MG63 (cell line): ENCODE results near the gene CCDC68. TPM values are rescaled to one million over a fixed set of nuclear protein-coding genes. Genes with fewer than 3 reads are reported as not detected.
"Not testable (repeated sequence)": the region's sequence is repeated elsewhere in the genome, so short reads cannot be mapped to it uniquely, and the experiment has no call there.

ENCODE experiments used
- DNase-seq: peaks from one replicate; pipeline ENCODE4 v3.0.0-alpha.2; 2020
- H3K27me3 ChIP-seq: fragments of 250-450 bp; sonication (Bioruptor Pico); 2 replicates; pipeline ENCODE4 v1.5.1; 2020; ENCODE audit warnings: mild to moderate bottlenecking, moderate library complexity
- H3K36me3 ChIP-seq: fragments of 250-450 bp; sonication (Bioruptor Pico); 2 replicates; pipeline ENCODE4 v1.5.1; 2020; ENCODE audit warnings: mild to moderate bottlenecking, moderate library complexity
- H3K4me3 ChIP-seq: fragments of 250-450 bp; sonication (Bioruptor Pico); 2 replicates; pipeline ENCODE4 v1.5.1; 2020; ENCODE audit warnings: mild to moderate bottlenecking, moderate library complexity
- H3K9me3 ChIP-seq: fragments of 250-450 bp; sonication (Bioruptor Pico); 2 replicates; pipeline ENCODE4 v1.5.1; 2020; ENCODE audit warnings: mild to moderate bottlenecking, moderate library complexity
- total RNA-seq: library from RNA; depleted of rRNA; stranded (reverse); fragments of >200 nt; shearing (Covaris generic); gene quantifications from 2 replicates; pipeline ENCODE4 v1.2.3, GENCODE V29; 2014; ENCODE audit warnings: low replicate concordance; rRNA removed

The CCDC68 gene
- total RNA-seq, 1 experiment from 2014 or later: 0.46 TPM

DNA sequence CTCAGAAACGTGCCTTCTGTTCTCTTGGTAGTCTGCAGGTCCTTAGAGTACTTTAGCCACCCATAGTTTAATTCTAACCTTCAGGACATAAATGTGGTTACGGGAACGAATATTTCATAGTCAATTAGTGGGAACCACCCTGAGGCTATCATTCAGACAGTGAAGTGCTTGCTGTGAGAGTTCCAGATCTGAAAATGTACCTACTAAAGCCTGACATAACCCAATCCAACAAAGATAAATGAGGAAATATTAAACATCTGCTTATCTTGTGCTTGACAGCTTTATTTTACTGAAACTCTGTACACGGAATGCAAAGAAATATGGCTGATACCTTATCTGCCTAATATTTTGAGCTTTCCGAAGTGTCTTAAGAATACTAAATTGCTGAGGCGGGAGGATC, 88.0 kb downstream of the CCDC68 start:
- Histone ChIP-seq H3K27me3 (no peaks in the 10 kb centered on the region), H3K9me3 (no peaks in the 10 kb centered on the region), H3K36me3 (no peaks in the 10 kb centered on the region), H3K4me3 (no peak overlapping the region)
- DNase-seq: no peak

- no peak for DNase-seq
- Histone ChIP-seq H3K9me3 (no peaks in the 10 kb centered on the region), H3K36me3 (no peaks in the 10 kb centered on the region), H3K4me3 (no peak overlapping the region), H3K27me3 (no peaks in the 10 kb centered on the region)
Measured at GRCh38 chr18:54867131-54867530, 92.1 kb downstream of the CCDC68 start.

GRCh38 chr18:54860941-54861340, 98.3 kb downstream of the CCDC68 start:
- Histone ChIP-seq H3K36me3 (no peaks in the 10 kb centered on the region), H3K4me3 (no peak overlapping the region), H3K27me3 (no peaks in the 10 kb centered on the region), H3K9me3 (no peaks in the 10 kb centered on the region)
- no peak for DNase-seq

GRCh38 chr18:54859667-54860421, 99.4 kb downstream of the CCDC68 start:
- Histone ChIP-seq H3K9me3 (no peaks in the 10 kb centered on the region), H3K4me3 (no peak overlapping the region), H3K36me3 (no peaks in the 10 kb centered on the region), H3K27me3 (no peaks in the 10 kb centered on the region)
- no peak for DNase-seq

GRCh38 chr18:54857499-54857898, 101.8 kb downstream of the CCDC68 start:
- no peak for DNase-seq
- H3K36me3 ChIP-seq: no peaks in the 10 kb centered on the region
- no peak overlapping the region for H3K4me3 ChIP-seq
- no peaks in the 10 kb centered on the region for H3K9me3 ChIP-seq
- no peaks in the 10 kb centered on the region for H3K27me3 ChIP-seq

- Histone ChIP-seq H3K4me3 (no peak overlapping the region), H3K27me3 (no peaks in the 10 kb centered on the region), H3K9me3 (no peaks in the 10 kb centered on the region), H3K36me3 (no peaks in the 10 kb centered on the region)
- no peak for DNase-seq
Measured at GRCh38 chr18:54856105-54856646, 103.1 kb downstream of the CCDC68 start.

DNA sequence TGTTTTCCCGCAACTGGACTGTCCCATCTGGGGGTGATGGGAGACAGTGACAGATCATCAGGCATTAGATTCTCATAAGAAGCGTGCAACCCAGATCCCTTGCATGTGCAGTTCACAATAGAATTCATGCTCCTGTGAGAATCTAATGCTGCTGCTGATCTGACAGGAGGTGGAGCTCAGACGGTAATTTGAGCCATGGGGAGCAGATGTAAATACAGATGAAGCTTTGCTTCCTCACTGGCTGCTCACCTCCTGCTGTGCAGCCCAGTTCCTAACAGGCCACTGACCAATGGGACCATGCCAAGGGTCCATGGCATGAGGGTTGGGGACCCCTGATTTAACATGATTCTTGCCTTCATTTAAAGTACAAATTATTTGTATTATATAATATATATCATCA, 104.2 kb downstream of the CCDC68 start:
- H3K27me3 ChIP-seq, H3K36me3 ChIP-seq, H3K4me3 ChIP-seq, H3K9me3 ChIP-seq, DNase-seq: not testable (repeated sequence)

DNA sequence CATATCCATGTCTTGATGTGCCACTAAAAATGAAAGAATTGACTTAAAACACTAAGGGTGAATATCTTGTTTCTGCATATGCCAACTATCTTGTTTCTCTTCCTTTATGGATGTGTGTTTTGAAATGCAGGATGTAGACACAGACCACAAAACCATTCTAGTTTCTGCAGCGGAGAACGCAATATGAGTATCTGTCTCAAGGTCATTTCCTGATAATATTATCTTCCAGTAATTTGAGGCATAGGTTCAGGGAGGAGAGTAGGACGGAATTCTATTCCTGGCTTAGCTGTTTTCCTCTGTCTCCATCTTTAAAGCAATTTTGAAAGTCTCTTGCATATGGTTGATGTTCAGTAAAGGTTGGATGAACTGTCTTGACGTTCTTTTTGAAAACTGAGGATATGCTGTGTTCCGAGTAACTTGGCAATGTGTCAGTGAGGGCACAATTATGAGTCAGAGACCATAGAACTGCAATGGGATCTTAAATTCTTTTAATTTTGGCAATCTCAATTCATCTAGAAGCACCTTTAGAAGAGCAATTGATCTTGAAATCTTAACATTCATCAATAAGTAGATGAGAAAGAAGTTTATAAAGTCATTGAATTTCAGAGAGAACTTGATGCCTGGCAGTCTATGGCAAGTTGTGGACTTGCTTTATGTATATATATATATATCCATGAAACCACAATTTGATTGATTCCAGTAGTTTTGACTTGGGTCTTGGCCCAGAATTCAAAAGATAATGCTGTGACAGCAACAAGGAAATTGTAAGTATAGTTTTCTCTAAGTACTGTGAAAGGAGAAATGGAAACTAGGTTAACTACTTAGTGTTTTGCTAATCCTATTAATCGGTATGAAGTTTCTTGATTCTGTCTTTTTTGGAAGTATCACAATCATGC, 106.2 kb downstream of the CCDC68 start:
- no peak for DNase-seq
- Histone ChIP-seq H3K4me3 (no peak overlapping the region), H3K36me3 (no peaks in the 10 kb centered on the region), H3K27me3 (no peaks in the 10 kb centered on the region), H3K9me3 (no peaks in the 10 kb centered on the region)

Other genes starting within 250 kb of the CCDC68 start
- not detected in 2 replicates for gene RAB27B, start 131.0 kb downstream of the CCDC68 start, total RNA-seq